IPS DF 4.7 (cell line): ENCODE data around the gene RYR3.

Source experiments
- DNase-seq: peaks from one replicate; pipeline ENCODE4 v3.0.0-alpha.2; 2013; ENCODE audit warnings: low spot score; ENCODE audit errors: extremely low read depth

Gene RYR3

GRCh38 chr15:33865416-33865815 lies 554.6 kb downstream of the RYR3 start:
- no peak for DNase-seq

DNA sequence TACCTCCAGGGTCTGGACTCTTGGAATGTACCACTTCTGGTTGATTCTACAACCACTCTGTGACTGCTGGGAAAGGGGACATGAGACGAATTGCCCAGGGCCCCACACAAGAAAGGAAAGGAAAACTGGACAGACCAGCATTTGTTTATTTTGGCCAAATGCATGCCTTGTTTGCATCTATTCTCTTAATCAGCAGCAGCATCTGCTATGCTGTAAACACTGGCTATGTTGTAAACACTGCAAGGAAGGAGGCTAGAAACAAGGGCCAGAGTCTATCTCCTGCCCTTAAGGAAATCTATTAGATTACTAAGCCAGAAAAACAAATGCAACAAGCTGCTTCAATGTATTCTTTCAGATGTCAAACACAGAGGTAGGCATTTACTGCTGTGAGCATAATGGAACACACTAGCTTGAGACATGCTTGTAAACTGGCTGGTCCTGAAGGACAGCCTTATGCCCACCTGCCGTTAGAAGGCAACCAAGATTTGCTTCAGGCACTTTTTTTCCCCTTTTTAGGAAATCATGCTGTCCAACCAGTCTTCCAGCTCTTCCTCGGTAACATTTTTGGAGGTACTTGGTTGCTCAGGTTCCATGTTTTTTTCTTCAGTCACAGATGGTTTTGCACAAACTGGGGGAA lies 555.5 kb downstream of the RYR3 start:
- no peak for DNase-seq

DNA sequence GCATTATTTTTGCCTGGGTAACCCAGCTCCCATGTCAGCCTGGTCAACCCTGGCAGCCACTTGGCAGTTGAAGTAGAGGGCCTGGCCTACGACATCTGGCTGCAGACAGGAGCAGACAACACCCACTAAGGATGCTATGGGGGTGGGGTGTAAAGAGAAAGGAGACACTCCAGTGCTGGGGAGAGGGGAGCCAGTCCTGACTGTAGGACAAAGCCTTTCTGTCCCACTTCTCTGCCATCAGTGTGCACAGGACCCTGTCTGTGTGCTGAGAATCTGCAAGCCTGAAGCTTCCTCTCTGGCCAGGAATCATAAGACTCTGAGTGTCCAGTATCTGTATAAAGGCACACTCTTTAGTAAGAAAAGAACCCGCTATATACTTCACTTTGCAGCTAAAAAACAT lies 561.2 kb downstream of the RYR3 start:
- no peak for DNase-seq

- no peak for DNase-seq
These were observed 561.8 kb downstream of the RYR3 start for GRCh38 chr15:33872416-33873106.

DNA sequence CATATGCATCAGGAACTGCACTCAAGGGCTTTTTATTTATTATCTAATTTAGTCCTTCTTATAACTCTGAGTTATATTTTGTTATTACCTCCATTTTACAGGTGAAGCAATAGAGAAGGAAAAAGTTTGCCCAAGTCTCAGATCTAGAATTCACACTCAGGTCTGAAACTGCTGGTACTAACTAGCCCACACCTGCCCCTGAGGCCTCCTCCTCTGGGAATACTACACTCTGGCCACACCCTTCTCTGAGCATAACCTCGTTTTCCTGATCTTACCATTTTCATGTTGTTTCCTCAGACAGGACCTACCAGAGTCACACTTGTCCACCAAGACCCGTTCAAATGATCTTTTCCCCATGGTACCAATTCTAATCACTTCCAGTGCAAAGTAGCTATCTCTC lies 563.4 kb downstream of the RYR3 start:
- no peak for DNase-seq

- no peak for DNase-seq
These were observed 572.2 kb downstream of the RYR3 start for GRCh38 chr15:33882921-33883320.

- DNase-seq: no peak
These were observed 577.4 kb downstream of the RYR3 start for GRCh38 chr15:33888176-33888575.

GRCh38 chr15:33894193-33894592 lies 583.4 kb downstream of the RYR3 start:
- no peak for DNase-seq

DNA sequence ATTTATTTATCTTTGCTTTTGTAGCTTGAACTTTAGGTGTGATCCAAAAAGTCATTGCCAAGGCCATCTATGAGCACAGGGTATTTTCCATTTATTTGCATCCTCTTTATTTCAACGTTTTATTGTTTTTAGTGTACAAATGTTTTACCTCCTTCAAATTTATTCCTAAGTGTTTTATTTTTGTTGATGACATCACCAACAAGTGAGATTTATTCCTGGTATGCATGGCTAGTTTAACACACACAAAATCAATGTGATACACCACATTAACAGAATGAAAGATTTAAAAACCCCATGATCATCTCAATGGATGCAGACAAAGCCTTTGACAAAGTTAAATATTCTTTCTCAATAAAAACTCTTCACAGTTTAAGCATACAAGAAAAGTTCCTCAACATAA lies 591.3 kb downstream of the RYR3 start:
- DNase-seq: no peak

GRCh38 chr15:33903661-33904060 lies 592.9 kb downstream of the RYR3 start:
- DNase-seq: no peak

- no peak for DNase-seq
These were observed 596.6 kb downstream of the RYR3 start for GRCh38 chr15:33907326-33907725.

DNA sequence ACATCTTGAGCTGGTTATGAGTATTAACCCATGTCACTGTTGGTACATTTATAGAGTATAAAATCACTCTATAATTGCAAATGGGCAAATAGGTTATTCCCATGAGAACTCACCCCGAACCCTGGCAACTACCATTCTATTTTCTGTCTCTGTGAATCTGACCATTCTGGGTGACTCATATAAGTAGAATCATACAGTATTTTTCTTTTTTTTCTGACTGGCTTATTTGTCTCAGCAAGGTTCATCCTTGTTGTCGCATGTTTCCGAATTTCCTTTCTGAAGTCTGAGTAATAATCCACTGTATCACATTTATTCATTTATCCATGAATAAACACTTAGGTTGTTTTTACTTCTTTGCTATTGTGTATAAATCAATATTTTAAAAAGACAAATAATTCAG lies 597.6 kb downstream of the RYR3 start:
- DNase-seq: no peak

GRCh38 chr15:33910741-33911140 lies 600.0 kb downstream of the RYR3 start:
- DNase-seq: no peak

GRCh38 chr15:33912326-33912725 lies 601.6 kb downstream of the RYR3 start:
- DNase-seq: no peak

- DNase-seq: no peak
These were observed 602.7 kb downstream of the RYR3 start for GRCh38 chr15:33913459-33913858.
